ENCODE results near the gene CNR2.

Gene CNR2

DNA sequence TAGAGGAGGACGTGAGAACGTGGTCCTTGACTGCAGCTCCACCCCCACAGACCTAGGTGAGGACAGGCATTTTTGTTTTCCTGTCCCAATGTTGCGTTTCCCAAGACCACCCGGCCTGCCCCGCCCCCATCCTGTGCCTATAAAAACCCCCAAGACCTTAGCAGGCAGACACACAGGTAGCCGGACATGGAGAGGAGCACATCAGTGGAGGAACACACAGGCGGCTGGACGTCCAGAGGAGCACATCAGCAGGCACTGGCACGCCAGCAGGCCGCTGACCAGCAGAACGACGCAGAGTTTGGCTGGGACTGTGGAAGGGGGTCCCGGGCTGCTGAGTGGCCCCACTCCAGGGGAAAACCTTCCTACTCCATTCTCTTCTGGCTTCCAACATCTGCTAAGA is 75.3 kb downstream of the CNR2 start (continued):
- no peak for TF ChIP-seq ZNF239 (tag by site-specific recombination; IDR thresholded peaks at IDR 0.05)
- no peak for TF ChIP-seq ZNF830 (tag by site-specific recombination; IDR thresholded peaks at IDR 0.05; ENCODE audit: low read depth)
- TF ChIP-seq MEIS1 (CRISPR knock-in tag; IDR thresholded peaks at IDR 0.05; ENCODE audit: borderline replicate concordance) = no peak
- TF ChIP-seq ZNF174 (tag by site-specific recombination; IDR thresholded peaks at IDR 0.05) = no peak

DNA sequence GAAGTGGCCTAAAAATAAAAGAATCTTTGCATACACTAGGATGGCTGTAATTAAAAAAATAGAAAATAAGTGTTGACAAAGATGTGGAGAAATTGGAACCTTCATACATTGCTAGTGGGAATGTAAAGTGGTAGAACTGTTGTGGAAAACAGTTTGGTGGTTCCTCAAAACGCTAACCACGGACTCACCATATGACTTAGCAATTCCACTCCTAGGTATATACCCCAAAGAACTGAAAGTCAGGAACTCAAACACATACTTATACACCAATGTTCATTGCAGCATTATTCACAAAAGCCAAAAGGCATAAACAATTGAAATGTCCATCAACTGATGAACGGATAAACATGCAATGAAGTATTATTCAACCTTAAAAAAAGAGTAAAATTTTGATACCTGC is 77.1 kb downstream of the CNR2 start:
- H3K4me1 ChIP-seq (ENCODE audit: control insufficient read depth, insufficient read depth, low read length) = no peaks in the 10 kb centered on the region
- no peaks in the 10 kb centered on the region for H3K9me3 ChIP-seq (ENCODE audit: control insufficient read depth, insufficient read depth, low read depth, low read length)
- CTCF ChIA-PET = no interaction called here
- H3K27ac ChIP-seq (ENCODE audit: extremely low read depth, low read depth, low read length) = no peak overlapping the region
- H3K36me3 ChIP-seq (ENCODE audit: control insufficient read depth in 2 of 2, insufficient read depth in 1 of 2, low read length in 2 of 2) = no peaks in the 10 kb centered on the region
- H3K4me3 ChIP-seq (ENCODE audit: low read depth, low read length) = no peak overlapping the region
- POLR2A ChIA-PET = interaction anchor here (0.7 kb wide), 1 partner anchor 19 kb away, joined by 3 read pairs; no protein-coding TSS in a partner anchor
- TF ChIP-seq SP3 (tag by site-specific recombination; IDR thresholded peaks at IDR 0.05) (no peak), ZNF416 (tag by site-specific recombination; IDR thresholded peaks at IDR 0.05) (no peak), ZBTB21 (tag by site-specific recombination; IDR thresholded peaks at IDR 0.05) (no peak), ZNF404 (tag by site-specific recombination; IDR thresholded peaks at IDR 0.05) (no peak), ZNF529 (tag by site-specific recombination; IDR thresholded peaks at IDR 0.05; ENCODE audit: insufficient replicate concordance) (no peak), ZNF121 (tag by site-specific recombination; IDR thresholded peaks at IDR 0.05) (no peak), ZNF830 (tag by site-specific recombination; IDR thresholded peaks at IDR 0.05; ENCODE audit: low read depth) (no peak), ZNF521 (tag by site-specific recombination; IDR thresholded peaks at IDR 0.05) (no peak), ZNF621 (tag by site-specific recombination; IDR thresholded peaks at IDR 0.05) (no peak), ZNF140 (tag by site-specific recombination; IDR thresholded peaks at IDR 0.05) (peak; percentile 78), ZNF341 (tag by site-specific recombination; IDR thresholded peaks at IDR 0.05; ENCODE audit: low read depth) (no peak), ZSCAN23 (tag by site-specific recombination; IDR thresholded peaks at IDR 0.05) (no peak), ZNF10 (tag by site-specific recombination; IDR thresholded peaks at IDR 0.05) (peak; percentile 77), ZNF239 (tag by site-specific recombination; IDR thresholded peaks at IDR 0.05) (no peak)
- TF ChIP-seq, protein P1, sequence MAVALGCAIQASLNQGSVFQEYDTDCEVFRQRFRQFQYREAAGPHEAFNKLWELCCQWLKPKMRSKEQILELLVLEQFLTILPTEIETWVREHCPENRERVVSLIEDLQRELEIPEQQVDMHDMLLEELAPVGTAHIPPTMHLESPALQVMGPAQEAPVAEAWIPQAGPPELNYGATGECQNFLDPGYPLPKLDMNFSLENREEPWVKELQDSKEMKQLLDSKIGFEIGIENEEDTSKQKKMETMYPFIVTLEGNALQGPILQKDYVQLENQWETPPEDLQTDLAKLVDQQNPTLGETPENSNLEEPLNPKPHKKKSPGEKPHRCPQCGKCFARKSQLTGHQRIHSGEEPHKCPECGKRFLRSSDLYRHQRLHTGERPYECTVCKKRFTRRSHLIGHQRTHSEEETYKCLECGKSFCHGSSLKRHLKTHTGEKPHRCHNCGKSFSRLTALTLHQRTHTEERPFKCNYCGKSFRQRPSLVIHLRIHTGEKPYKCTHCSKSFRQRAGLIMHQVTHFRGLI (tag by site-specific recombination; IDR thresholded peaks at IDR 0.05) = no peak
- TF ChIP-seq, protein P2, sequence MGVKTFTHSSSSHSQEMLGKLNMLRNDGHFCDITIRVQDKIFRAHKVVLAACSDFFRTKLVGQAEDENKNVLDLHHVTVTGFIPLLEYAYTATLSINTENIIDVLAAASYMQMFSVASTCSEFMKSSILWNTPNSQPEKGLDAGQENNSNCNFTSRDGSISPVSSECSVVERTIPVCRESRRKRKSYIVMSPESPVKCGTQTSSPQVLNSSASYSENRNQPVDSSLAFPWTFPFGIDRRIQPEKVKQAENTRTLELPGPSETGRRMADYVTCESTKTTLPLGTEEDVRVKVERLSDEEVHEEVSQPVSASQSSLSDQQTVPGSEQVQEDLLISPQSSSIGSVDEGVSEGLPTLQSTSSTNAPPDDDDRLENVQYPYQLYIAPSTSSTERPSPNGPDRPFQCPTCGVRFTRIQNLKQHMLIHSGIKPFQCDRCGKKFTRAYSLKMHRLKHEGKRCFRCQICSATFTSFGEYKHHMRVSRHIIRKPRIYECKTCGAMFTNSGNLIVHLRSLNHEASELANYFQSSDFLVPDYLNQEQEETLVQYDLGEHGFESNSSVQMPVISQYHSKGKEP (tag by site-specific recombination; IDR thresholded peaks at IDR 0.05) = no peak
- TF ChIP-seq, protein P3, sequence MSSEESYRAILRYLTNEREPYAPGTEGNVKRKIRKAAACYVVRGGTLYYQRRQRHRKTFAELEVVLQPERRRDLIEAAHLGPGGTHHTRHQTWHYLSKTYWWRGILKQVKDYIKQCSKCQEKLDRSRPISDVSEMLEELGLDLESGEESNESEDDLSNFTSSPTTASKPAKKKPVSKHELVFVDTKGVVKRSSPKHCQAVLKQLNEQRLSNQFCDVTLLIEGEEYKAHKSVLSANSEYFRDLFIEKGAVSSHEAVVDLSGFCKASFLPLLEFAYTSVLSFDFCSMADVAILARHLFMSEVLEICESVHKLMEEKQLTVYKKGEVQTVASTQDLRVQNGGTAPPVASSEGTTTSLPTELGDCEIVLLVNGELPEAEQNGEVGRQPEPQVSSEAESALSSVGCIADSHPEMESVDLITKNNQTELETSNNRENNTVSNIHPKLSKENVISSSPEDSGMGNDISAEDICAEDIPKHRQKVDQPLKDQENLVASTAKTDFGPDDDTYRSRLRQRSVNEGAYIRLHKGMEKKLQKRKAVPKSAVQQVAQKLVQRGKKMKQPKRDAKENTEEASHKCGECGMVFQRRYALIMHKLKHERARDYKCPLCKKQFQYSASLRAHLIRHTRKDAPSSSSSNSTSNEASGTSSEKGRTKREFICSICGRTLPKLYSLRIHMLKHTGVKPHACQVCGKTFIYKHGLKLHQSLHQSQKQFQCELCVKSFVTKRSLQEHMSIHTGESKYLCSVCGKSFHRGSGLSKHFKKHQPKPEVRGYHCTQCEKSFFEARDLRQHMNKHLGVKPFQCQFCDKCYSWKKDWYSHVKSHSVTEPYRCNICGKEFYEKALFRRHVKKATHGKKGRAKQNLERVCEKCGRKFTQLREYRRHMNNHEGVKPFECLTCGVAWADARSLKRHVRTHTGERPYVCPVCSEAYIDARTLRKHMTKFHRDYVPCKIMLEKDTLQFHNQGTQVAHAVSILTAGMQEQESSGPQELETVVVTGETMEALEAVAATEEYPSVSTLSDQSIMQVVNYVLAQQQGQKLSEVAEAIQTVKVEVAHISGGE (tag by site-specific recombination; conservative IDR thresholded peaks at IDR 0.05; ENCODE audit: low read depth) = no peak
- TF ChIP-seq, protein P4, sequence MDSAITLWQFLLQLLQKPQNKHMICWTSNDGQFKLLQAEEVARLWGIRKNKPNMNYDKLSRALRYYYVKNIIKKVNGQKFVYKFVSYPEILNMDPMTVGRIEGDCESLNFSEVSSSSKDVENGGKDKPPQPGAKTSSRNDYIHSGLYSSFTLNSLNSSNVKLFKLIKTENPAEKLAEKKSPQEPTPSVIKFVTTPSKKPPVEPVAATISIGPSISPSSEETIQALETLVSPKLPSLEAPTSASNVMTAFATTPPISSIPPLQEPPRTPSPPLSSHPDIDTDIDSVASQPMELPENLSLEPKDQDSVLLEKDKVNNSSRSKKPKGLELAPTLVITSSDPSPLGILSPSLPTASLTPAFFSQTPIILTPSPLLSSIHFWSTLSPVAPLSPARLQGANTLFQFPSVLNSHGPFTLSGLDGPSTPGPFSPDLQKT (IDR thresholded peaks at IDR 0.05; ENCODE audit: borderline replicate concordance, low read depth, low read length) = no peak

Measured in HEK293 (cell line).